ENCODE results near the gene TPRN.

DNA sequence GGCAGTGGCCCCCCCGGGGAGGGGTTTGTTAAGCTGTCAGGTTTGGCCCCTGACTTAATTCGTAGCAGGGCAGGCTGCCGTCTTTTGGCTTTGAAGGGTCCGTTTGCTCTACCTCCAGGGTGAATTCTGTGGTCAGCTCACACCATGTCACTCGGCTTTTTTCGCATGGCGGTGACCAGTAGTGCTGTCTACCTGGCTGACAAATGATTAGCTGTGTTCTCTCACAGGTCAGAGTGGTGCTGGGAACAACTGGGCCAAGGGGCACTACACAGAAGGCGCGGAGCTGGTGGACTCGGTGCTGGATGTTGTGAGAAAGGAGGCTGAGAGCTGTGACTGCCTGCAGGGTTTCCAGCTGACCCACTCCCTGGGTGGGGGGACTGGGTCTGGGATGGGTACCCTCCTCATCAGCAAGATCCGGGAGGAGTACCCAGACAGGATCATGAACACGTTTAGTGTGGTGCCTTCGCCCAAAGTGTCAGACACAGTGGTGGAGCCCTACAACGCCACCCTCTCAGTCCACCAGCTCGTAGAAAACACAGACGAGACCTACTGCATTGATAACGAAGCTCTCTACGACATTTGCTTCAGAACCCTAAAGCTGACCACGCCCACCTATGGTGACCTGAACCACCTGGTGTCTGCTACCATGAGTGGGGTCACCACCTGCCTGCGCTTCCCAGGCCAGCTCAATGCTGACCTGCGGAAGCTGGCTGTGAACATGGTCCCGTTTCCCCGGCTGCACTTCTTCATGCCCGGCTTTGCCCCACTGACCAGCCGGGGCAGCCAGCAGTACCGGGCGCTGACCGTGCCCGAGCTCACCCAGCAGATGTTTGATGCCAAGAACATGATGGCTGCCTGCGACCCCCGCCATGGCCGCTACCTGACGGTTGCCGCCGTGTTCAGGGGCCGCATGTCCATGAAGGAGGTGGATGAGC is 42.0 kb upstream of the TPRN start:
- no peak for TF ChIP-seq TAF1 (IDR thresholded peaks at IDR 0.05; ENCODE audit: low read depth, low read length)
- no peak; the same call in 1 of the 2 replicates for TF ChIP-seq POLR2AphosphoS5 (IDR thresholded peaks at IDR 0.05; ENCODE audit: low read depth, low read length)
- TF ChIP-seq POLR2A (IDR thresholded peaks at IDR 0.05; ENCODE audit: low read depth, low read length) = no peak
- TF ChIP-seq POU2F2 (IDR thresholded peaks at IDR 0.05; ENCODE audit: low read depth, low read length) = no peak
- TF ChIP-seq SPI1 (IDR thresholded peaks at IDR 0.05; ENCODE audit: low read depth, low read length) = no peak
- no peak for TF ChIP-seq PAX5 (IDR thresholded peaks at IDR 0.05; ENCODE audit: insufficient read depth, low read length, severe bottlenecking)

Data from GM12891 (cell line).